ENCODE results near the gene SDCBP2. TPM values are rescaled to one million over a fixed set of nuclear protein-coding genes. Genes with fewer than 3 reads are reported as not detected.

SDCBP2 gene
- total RNA-seq, 4 donors from 2014 or later = 2.3 to 12.1 (median 6.6) TPM

DNA sequence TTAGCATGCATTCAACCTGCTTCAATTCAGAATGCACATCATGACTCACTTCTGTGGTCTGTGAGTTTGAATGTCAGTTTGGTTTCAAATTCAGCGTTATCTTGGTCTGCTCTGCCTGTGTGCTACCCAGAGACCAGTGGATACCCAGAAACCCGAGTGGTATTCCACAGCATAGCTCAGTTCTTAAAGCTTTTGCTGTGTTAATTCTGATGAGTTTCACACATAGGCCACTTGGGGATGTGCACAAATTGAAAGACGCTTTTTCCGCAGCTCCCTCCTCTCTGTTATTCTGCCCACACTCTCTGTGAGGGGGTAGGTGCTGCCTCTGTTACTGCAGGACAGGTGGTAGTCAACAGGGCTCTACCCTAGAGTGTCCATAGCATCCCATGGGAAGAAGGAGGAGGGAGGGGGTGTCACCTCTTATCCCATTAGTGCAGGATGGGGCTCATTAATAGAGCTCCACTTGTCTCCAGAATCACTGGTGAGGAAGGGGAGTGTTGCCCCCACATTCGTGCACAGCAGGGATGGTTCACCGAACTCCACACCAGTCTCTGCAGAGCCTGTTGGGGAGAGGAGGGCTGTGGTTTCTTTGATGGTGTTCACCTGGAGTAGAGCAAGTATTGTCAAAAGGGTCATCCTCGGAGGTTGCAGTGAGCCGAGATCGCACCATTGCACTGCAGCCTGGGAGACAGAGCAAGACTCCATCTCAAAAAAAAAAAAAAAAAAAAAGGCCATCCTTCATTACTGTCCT is 29.2 kb upstream of the SDCBP2 start:
- TF ChIP-seq, protein P1, sequence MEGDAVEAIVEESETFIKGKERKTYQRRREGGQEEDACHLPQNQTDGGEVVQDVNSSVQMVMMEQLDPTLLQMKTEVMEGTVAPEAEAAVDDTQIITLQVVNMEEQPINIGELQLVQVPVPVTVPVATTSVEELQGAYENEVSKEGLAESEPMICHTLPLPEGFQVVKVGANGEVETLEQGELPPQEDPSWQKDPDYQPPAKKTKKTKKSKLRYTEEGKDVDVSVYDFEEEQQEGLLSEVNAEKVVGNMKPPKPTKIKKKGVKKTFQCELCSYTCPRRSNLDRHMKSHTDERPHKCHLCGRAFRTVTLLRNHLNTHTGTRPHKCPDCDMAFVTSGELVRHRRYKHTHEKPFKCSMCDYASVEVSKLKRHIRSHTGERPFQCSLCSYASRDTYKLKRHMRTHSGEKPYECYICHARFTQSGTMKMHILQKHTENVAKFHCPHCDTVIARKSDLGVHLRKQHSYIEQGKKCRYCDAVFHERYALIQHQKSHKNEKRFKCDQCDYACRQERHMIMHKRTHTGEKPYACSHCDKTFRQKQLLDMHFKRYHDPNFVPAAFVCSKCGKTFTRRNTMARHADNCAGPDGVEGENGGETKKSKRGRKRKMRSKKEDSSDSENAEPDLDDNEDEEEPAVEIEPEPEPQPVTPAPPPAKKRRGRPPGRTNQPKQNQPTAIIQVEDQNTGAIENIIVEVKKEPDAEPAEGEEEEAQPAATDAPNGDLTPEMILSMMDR (IDR thresholded peaks at IDR 0.05; ENCODE audit: low read depth) = no peak

DNA sequence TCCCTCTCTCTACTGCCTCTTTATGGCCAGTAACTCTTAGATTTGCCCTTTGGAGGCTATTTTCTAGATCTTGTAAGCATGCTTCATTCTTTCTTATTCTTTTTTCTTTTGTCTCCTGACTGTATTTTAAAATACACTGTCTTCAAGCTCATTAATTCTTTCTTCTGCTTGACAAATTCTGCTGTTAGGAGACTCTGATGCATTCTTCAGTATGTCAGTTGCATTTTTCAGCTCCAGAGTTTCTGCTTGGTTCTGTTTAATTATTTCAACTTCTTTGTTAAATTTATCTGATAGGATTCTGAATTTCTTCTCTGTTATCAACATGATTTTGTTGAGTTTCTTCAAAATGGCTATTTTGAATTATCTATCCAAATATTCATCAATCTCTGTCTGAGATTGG is 25.0 kb upstream of the SDCBP2 start:
- TF ChIP-seq, protein P1 (IDR thresholded peaks at IDR 0.05; ENCODE audit: low read depth) = no peak

DNA sequence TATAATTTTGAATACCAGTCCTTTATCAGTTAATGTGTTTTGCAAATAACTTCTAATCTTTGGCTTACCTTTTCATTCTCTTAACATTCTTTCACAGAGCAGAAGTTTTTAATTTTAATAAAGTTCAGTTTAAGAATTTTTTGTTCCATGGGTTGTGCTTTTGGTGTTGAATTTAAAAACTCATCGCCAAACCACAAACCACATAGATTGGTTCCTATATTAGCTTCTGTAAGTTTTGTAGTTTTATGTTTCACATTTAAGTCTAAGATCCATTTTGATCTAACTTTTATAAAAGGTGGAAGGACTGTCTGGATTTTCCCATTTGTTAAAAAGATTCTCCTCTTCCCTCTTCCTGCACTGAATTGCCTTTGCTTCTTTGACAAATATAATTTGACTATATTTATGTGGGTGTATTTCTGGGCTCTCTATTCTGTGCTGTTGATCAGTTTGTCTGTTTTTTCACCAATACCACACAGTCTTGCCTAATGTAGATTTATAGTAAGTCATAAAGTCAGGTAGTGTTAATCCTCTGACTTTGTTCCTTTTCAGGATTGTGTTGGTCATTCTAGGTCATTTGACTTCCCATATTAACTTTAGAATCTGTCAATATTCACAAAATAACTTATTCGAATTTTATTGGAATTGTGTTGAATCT is 17.5 kb upstream of the SDCBP2 start:
- TF ChIP-seq, protein P1 (IDR thresholded peaks at IDR 0.05; ENCODE audit: low read depth) = no peak

DNA sequence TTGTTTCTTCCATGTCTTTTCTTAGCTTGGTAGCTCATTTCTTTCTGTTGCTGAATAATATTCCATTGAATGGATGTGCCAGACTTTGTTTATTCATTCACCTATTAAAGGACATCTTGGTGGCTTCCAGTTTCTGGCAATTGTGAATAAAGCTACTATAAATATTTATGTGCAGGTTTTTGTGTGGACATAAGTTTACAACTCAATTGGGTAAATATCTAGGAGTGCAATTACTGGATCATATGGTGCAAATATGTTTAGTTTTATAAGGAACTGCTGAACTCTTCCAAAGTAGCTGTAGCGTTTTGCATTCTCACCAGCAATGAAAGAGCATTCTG is 16.8 kb upstream of the SDCBP2 start:
- TF ChIP-seq, protein P1 (IDR thresholded peaks at IDR 0.05; ENCODE audit: low read depth) = no peak

DNA sequence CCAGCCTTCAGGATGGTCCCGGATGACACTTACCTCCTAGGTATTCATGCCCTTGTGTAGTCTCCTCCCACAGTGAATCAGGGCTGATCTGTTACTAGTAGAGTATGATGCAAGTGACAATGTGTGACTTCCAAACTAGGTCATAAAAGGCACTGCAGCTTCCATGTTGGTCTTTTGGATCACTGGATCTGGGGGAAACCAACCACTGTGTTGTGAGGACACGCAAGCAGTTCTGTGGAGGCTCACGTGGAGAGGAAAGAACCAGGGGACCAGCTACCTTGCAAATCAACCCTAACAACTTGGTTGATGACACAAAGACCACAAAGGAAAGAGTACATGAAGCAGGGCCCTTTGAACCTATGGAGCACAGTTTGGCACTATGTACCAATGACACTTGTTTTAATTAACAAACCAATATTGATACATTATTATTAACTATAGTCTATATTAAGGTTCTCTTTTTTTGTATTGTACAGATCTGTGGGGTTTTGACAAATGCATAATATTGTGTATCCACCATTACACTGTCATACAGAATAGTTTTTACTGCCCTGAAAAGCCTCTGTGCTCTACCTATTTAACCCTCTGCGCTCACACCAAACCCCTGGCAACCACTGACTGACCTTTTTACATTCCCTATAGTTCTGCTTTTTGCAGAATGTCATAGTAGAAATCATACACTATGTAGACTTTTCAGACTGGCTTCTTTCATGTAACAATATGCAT is 16.3 kb upstream of the SDCBP2 start:
- TF ChIP-seq, protein P1 (IDR thresholded peaks at IDR 0.05; ENCODE audit: low read depth) = no peak

DNA sequence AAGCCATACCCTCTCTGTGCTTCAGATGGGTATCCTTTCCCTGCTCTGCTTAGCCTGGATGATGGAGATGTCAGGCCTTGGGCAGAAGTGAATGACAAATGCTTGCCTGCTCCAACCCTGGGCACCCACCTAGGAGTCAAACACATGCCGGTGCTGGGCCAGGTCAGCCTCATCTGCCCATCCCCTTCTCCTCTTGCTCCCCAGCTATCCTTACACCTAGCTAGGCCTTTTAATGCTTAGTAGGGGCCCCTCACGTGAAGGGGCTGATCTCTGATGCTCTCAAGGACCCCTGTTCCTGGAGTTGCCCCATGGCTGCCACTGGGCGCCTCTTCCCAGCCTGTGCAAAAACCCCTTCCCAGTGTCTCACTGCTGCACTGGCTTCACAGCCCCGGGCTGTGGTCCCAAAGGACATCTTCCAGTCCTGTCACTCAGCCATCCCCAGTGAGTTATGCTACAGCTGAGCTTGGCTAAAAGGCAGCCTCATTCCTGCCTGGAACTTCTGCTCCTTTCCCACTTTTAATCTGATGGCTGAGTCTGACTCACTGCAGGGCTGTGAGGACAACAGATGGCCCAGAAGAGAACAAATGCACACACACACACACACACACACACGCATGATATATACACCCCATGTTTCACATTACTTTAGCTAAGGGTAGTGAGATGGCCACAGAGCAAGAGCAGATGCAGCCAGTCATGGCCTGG is 12.8 kb upstream of the SDCBP2 start:
- TF ChIP-seq, protein P1 (IDR thresholded peaks at IDR 0.05; ENCODE audit: low read depth) = no peak

Measured in subcutaneous adipose tissue (tissue), 4 donors.